Fibroblast of lung (primary cell): Measurements from ENCODE around the gene KDM1A. TPM values are rescaled to one million over a fixed set of nuclear protein-coding genes. Genes with fewer than 3 reads are reported as not detected.

Experiments used
- DNase-seq, 2 donors: peaks; one replicate each; pipeline versions ENCODE4 v3.0.0 to v3.0.0-alpha.2; 2010; ENCODE audit warnings: low read depth in 2 of 2
- H2AFZ ChIP-seq: 2 replicates; pipeline ENCODE4 v1.5.1; 2012; ENCODE audit warnings: low read length, control low read depth, inconsistent platforms
- H3K27ac ChIP-seq: 2 replicates; pipeline ENCODE4 v1.5.1; 2011; ENCODE audit warnings: low read length, control low read depth; ENCODE audit not compliant: insufficient read depth
- H3K27me3 ChIP-seq: 2 replicates; pipeline ENCODE4 v1.5.1; 2011; ENCODE audit warnings: mild to moderate bottlenecking, low read length; ENCODE audit not compliant: control insufficient read depth, insufficient read depth
- H3K36me3 ChIP-seq: 2 replicates; pipeline ENCODE4 v1.5.1; 2011; ENCODE audit warnings: low read length; ENCODE audit not compliant: control insufficient read depth, insufficient read depth
- H3K4me1 ChIP-seq: 2 replicates; pipeline ENCODE4 v1.5.1; 2011; ENCODE audit warnings: low read length; ENCODE audit not compliant: control insufficient read depth, insufficient read depth; ENCODE audit errors: extremely low read depth
- H3K4me2 ChIP-seq: 2 replicates; pipeline ENCODE4 v1.5.1; 2011; ENCODE audit warnings: low read length, control low read depth; ENCODE audit not compliant: insufficient read depth; ENCODE audit errors: extremely low read depth
- H3K4me3 ChIP-seq, 4 experiments: fragments of 200-600 bp in 1 of 4; sonication (generic) in 1 of 4; replicated peaks in 1 of 4; 2 replicates each; pipeline ENCODE4 v1.5.1; 2011 to 2016; ENCODE audit warnings: low read length in 4 of 4, low read depth in 3 of 4, mild to moderate bottlenecking in 3 of 4, control low read depth in 2 of 4, inconsistent platforms in 1 of 4, mixed read lengths in 1 of 4; ENCODE audit not compliant: insufficient read depth in 1 of 4; ENCODE audit errors: control extremely low read depth in 1 of 4
- H3K79me2 ChIP-seq: 2 replicates; pipeline ENCODE4 v1.5.1; 2012; ENCODE audit warnings: mild to moderate bottlenecking, low read length, inconsistent platforms; ENCODE audit not compliant: control insufficient read depth, insufficient read depth
- H3K9ac ChIP-seq: 2 replicates; pipeline ENCODE4 v1.5.1; 2011; ENCODE audit warnings: mild to moderate bottlenecking, low read length, control low read depth; ENCODE audit not compliant: insufficient read depth
- H3K9me3 ChIP-seq: 2 replicates; pipeline ENCODE4 v1.5.1; 2012; ENCODE audit warnings: low read depth, low read length; ENCODE audit not compliant: control insufficient read depth, insufficient read depth
- H4K20me1 ChIP-seq: 2 replicates; pipeline ENCODE4 v1.5.1; 2011; ENCODE audit warnings: low read length; ENCODE audit not compliant: control insufficient read depth, insufficient read depth; ENCODE audit errors: extremely low read depth
- EZH2 ChIP-seq: IDR thresholded peaks from 2 replicates; pipeline ENCODE4 v1.5.1; 2012; ENCODE audit warnings: low read length, control low read depth, mild to moderate bottlenecking; ENCODE audit errors: missing control alignments
- polyA plus RNA-seq, 2 donors: library from polyadenylated mRNA; depleted of rRNA in 1 of 2; stranded (reverse) in 1 of 2; unstranded in 1 of 2; fragments of >200 nt; gene quantifications; 2 replicates each; pipeline ENCODE4 v1.2.1, GENCODE V29; 2011 to 2012; ENCODE audit warnings: missing spikeins in 1 of 2
- total RNA-seq: library from RNA; depleted of rRNA; stranded (reverse); fragments of >200 nt; gene quantifications from 2 replicates; pipeline ENCODE4 v1.2.1, GENCODE V29; 2014
- TF ChIP-seq, protein P1 (sequence below), 2 donors: IDR thresholded peaks in 1 of 2; conservative IDR thresholded peaks in 1 of 2; 1 replicate in 1 of 2; 2 replicates in 1 of 2; pipeline ENCODE4 v1.5.1; 2011 to 2012; ENCODE audit warnings: low read length in 2 of 2, control low read depth in 1 of 2, inconsistent platforms in 1 of 2, low read depth in 1 of 2, mild to moderate bottlenecking in 1 of 2

The KDM1A gene
- total and polyA plus RNA-seq, 2 donors (not counting 1 experiment from before 2014, with no cell fraction given) = 72.0 to 72.4 TPM

DNA sequence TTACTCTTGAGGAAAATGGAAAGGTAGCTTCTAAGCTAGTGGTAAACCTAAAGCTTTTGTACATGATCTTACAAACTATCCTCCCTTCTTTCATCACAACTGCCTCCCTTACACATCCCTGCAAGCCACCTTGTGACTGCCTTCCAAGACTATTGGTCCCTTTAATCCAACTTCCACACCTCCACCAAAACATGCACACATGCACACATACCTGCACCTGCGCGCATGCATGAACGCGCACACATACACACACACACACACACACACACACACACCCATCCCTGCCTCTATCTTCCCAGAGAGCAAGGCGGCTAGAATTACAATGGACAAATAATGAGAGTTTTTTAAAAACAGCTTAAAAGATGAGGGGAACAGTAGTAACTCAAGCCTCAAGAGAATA lies 91.1 kb downstream of the KDM1A start:
- no peaks in the 10 kb centered on the region for H3K36me3 ChIP-seq
- no peak overlapping the region for H3K4me3 ChIP-seq
- peaks cover 23% of the 10 kb centered on the region for H3K79me2 ChIP-seq
- no peaks in the 10 kb centered on the region for H3K9me3 ChIP-seq
- DNase-seq = no peak
- no peak overlapping the region for H3K4me2 ChIP-seq
- H3K27me3 ChIP-seq = no peaks in the 10 kb centered on the region
- H2AFZ ChIP-seq = no peak overlapping the region
- H3K27ac ChIP-seq = no peak overlapping the region
- no peaks in the 10 kb centered on the region for H4K20me1 ChIP-seq
- H3K4me1 ChIP-seq = peaks cover 9% of the 10 kb centered on the region
- H3K9ac ChIP-seq = no peak overlapping the region
- TF ChIP-seq, protein P1, sequence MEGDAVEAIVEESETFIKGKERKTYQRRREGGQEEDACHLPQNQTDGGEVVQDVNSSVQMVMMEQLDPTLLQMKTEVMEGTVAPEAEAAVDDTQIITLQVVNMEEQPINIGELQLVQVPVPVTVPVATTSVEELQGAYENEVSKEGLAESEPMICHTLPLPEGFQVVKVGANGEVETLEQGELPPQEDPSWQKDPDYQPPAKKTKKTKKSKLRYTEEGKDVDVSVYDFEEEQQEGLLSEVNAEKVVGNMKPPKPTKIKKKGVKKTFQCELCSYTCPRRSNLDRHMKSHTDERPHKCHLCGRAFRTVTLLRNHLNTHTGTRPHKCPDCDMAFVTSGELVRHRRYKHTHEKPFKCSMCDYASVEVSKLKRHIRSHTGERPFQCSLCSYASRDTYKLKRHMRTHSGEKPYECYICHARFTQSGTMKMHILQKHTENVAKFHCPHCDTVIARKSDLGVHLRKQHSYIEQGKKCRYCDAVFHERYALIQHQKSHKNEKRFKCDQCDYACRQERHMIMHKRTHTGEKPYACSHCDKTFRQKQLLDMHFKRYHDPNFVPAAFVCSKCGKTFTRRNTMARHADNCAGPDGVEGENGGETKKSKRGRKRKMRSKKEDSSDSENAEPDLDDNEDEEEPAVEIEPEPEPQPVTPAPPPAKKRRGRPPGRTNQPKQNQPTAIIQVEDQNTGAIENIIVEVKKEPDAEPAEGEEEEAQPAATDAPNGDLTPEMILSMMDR (conservative IDR thresholded peaks at IDR 0.05 in 1 of 2, IDR thresholded peaks at IDR 0.05 in 1 of 2; ENCODE audit: low read depth in 1 of 2, low read length in 2 of 2) = no peak
- no peak for TF ChIP-seq EZH2

DNA sequence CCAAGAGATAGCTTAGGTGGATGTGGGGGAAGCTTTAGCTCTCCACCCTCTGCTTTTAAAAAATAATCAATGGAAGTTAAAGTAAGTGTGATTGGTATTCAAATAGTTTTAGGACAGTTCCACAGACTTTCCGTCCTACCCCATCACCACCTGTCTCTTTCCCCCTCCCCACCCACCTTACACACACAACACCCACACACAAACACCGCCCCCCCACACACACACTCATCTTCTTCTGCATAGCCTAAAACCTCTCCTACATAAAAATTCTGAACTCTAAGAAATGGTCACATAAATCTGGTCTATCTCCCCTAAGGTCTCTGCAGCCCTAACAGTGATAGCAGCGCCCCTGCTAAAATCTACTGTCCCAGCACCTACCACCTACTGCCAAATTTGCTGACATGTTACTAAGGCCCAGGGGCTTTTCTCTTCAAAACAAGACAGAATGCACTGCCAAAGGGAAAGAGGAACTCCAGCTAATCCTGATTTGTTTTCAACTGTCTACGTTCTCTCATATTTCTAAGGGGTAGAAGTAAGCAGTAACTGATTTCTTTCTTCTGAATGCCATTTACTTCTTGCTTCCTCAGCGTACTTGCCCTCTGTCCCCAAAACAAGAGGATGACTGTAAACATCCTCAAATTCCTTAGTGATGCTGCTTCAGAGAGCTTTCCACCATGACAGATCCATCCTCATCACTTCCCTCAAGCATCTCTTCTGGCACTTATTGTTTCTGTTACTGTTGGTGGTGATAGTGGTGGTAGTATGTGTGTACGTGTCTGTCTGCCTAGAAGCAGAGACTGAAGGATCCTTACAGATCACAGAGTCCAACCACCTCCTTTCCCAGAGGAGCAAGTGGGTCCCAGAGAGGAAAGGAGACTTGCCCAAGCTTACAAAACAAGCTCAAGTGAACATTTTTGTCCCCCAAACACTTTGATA lies 92.6 kb downstream of the KDM1A start:
- DNase-seq = no peak

DNA sequence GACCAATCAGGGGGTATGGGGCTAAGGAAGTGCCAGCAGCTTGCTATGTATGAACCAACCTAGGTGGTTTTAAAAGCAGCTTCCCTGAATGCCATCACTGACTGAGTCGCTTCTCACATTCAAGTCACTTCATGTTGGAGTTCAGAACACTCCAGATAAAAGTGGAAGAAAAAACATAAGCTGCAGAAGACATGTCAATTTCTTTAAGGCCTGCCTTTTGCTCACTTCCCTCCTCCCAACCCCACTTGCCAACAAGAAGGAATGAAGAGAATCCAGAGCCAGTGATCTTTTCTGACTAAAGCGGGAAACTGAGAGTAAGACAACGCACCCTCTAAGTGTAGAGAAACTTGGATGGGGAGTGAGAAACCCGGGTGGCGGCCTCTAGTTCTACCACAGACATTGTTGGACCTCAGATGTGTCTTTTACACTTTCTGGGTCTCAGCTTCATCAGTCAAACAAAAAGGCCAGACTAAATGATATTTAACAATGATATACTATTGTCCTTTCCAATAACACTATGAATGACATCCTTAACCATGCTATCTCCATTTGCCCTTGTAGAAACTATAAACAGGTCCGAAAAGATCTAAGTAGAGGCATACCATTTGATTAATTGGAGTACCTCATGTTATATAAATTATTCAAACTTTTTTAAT lies 95.3 kb downstream of the KDM1A start:
- Histone ChIP-seq H3K9me3 (no peaks in the 10 kb centered on the region), H3K4me2 (no peak overlapping the region), H4K20me1 (no peaks in the 10 kb centered on the region), H3K4me3 (no peak overlapping the region), H3K79me2 (peaks cover 40% of the 10 kb centered on the region), H3K36me3 (no peaks in the 10 kb centered on the region), H3K27me3 (no peaks in the 10 kb centered on the region), H3K9ac (no peak overlapping the region), H2AFZ (no peak overlapping the region), H3K27ac (peak overlapping the region; percentile 0), H3K4me1 (peaks cover 9% of the 10 kb centered on the region)
- TF ChIP-seq, protein P1 (conservative IDR thresholded peaks at IDR 0.05 in 1 of 2, IDR thresholded peaks at IDR 0.05 in 1 of 2; ENCODE audit: low read depth in 1 of 2, low read length in 2 of 2) = no peak
- TF ChIP-seq EZH2 = no peak
- DNase-seq = peak in 1 of 2 donors; percentile 55

More for the DNA sequence above, 92.6 kb downstream of the KDM1A start:
- Histone ChIP-seq H3K4me2 (no peak overlapping the region), H3K27me3 (no peaks in the 10 kb centered on the region), H3K9me3 (no peaks in the 10 kb centered on the region), H3K36me3 (no peaks in the 10 kb centered on the region), H4K20me1 (no peaks in the 10 kb centered on the region), H3K4me3 (no peak overlapping the region), H2AFZ (no peak overlapping the region), H3K79me2 (peaks cover 32% of the 10 kb centered on the region), H3K9ac (no peak overlapping the region), H3K27ac (no peak overlapping the region), H3K4me1 (peaks cover 9% of the 10 kb centered on the region)
- no peak for TF ChIP-seq EZH2
- TF ChIP-seq, protein P1 (conservative IDR thresholded peaks at IDR 0.05 in 1 of 2, IDR thresholded peaks at IDR 0.05 in 1 of 2; ENCODE audit: low read depth in 1 of 2, low read length in 2 of 2) = no peak
